Glutamatergic neuron (in vitro differentiated cells): Measurements from ENCODE around the gene GNLY. TPM values are rescaled to one million over a fixed set of nuclear protein-coding genes. Genes with fewer than 3 reads are reported as not detected.

Source experiments
- DNase-seq: peaks from one replicate; pipeline ENCODE4 v3.0.0; 2022
- H3K27ac Mint-ChIP-seq: one replicate; pipeline ENCODE4 v1.8.0; 2020; ENCODE audit warnings: mild to moderate bottlenecking, mixed read lengths, inconsistent platforms; ENCODE audit not compliant: unreplicated experiment
- H3K27me3 Mint-ChIP-seq: one replicate; pipeline ENCODE4 v1.8.0; 2020; ENCODE audit warnings: mild to moderate bottlenecking, moderate library complexity, mixed read lengths, inconsistent platforms; ENCODE audit not compliant: unreplicated experiment
- H3K36me3 Mint-ChIP-seq: one replicate; pipeline ENCODE4 v1.8.0; 2020; ENCODE audit warnings: mild to moderate bottlenecking, mixed read lengths, inconsistent platforms; ENCODE audit not compliant: unreplicated experiment
- H3K4me1 Mint-ChIP-seq: one replicate; pipeline ENCODE4 v1.8.0; 2020; ENCODE audit warnings: mild to moderate bottlenecking, low read depth, mixed read lengths, inconsistent platforms; ENCODE audit not compliant: unreplicated experiment
- H3K4me3 Mint-ChIP-seq: one replicate; pipeline ENCODE4 v1.8.0; 2020; ENCODE audit warnings: mild to moderate bottlenecking, mixed read lengths, inconsistent platforms; ENCODE audit not compliant: unreplicated experiment
- H3K9me3 Mint-ChIP-seq: one replicate; pipeline ENCODE4 v1.8.0; 2020; ENCODE audit warnings: mild to moderate bottlenecking, moderate library complexity, mixed read lengths, inconsistent platforms; ENCODE audit not compliant: unreplicated experiment
- total RNA-seq: library from RNA; stranded (reverse); fragmentation: NEBNext Ultra II Directional; extraction: Animal tissue kit (Norgen Biotek cat#: 25700); gene quantifications from one replicate; pipeline ENCODE4 v1.2.1, GENCODE V29; 2021; ENCODE audit not compliant: unreplicated experiment
- TF ChIP-seq, protein P1 (sequence below): fragments of 200-600 bp; sonication (generic); IDR thresholded peaks from one replicate; pipeline ENCODE4 v1.5.0; 2021; ENCODE audit not compliant: partially characterized antibody, unreplicated experiment

The GNLY gene
- total RNA-seq, 1 donor from 2014 or later: not detected

DNA sequence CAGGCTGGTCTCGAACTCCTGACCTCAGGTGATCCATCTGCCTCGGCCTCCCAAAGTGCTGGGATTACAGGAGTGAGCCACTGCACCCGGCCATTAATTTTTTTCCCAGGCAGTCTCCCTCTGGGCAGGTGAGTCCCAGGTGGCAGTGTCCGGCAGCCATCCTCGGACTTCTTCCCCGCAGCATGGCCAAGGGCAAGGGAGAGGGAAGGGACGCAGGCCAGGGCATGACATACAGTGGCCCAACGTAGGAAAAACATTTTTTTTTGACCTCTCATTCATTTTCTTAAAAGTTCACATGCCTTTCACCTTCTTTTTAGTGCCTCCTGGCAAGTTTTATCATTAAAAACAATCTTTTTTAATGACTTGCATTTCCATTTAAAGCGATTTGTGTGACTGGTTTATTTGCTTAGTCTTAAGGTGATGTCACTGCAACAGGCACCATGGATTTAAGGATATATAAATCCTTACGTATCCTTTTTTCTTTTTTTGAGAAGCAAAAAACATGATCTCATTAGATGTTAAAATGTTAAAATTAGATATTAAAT, 36.6 kb downstream of the GNLY start:
- Mint-ChIP-seq H3K27me3 (peaks cover 8% of the 10 kb centered on the region), H3K4me3 (no peak overlapping the region), H3K9me3 (no peaks in the 10 kb centered on the region), H3K4me1 (peaks cover 8% of the 10 kb centered on the region), H3K27ac (no peak overlapping the region), H3K36me3 (no peaks in the 10 kb centered on the region)
- no peak for DNase-seq
- TF ChIP-seq, protein P1, sequence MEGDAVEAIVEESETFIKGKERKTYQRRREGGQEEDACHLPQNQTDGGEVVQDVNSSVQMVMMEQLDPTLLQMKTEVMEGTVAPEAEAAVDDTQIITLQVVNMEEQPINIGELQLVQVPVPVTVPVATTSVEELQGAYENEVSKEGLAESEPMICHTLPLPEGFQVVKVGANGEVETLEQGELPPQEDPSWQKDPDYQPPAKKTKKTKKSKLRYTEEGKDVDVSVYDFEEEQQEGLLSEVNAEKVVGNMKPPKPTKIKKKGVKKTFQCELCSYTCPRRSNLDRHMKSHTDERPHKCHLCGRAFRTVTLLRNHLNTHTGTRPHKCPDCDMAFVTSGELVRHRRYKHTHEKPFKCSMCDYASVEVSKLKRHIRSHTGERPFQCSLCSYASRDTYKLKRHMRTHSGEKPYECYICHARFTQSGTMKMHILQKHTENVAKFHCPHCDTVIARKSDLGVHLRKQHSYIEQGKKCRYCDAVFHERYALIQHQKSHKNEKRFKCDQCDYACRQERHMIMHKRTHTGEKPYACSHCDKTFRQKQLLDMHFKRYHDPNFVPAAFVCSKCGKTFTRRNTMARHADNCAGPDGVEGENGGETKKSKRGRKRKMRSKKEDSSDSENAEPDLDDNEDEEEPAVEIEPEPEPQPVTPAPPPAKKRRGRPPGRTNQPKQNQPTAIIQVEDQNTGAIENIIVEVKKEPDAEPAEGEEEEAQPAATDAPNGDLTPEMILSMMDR: no peak

DNA sequence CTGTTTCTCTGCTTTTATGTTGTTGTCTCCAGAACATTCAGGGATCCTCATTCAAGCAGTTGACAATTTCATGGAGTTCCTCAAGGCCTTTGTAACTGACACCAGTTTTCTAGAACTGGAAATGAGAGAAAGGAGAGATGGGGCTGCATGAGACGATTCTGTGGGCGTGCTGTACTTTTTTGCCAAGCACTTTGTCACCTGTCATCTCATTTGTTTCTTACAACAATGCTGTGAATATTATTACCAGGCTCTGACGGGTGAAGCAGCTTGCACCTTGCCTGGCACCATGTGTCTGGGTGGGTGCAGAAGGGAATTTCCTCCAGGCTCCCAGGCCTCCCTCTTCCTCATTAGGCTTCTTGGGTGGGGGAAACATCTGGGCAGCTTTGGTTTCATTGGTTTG, 37.4 kb downstream of the GNLY start:
- no peak for DNase-seq
- no peak overlapping the region for H3K4me3 Mint-ChIP-seq
- H3K9me3 Mint-ChIP-seq: no peaks in the 10 kb centered on the region
- no peak overlapping the region for H3K27ac Mint-ChIP-seq
- peaks cover 8% of the 10 kb centered on the region for H3K4me1 Mint-ChIP-seq
- TF ChIP-seq, protein P1: no peak
- H3K27me3 Mint-ChIP-seq: peaks cover 8% of the 10 kb centered on the region
- H3K36me3 Mint-ChIP-seq: no peaks in the 10 kb centered on the region

DNA sequence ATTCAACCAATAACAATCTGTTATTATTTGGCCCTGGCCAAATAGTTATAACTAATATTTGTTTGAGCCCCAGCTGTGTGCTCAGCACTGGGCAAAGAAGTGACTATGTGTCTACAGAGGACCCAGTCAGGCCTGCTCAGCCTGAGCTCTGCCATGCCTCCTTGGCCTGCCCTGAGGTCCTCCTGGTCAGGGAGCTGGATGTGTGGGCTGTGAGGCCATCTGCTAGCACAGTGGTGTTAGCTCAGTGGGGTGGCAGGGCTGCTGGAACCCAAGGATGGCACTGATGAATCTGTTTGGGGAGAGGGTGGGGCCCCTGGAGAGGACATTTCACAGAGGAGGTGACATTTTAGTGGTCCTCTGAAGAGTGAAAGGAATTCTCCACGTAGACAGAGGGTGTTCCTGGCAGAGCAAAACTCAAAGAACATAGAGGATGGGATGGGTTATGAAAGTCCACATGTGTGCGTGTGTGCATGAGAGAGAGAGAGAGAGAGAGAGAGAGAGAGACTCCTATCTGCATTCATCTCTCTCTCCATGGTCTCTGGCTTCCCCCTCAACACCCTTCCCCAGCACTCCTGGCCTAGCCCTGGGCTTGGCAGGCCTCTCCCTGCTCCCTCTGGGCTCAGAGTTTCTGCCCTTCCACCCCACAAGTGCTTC, 38.4 kb downstream of the GNLY start:
- H3K36me3 Mint-ChIP-seq: no peaks in the 10 kb centered on the region
- TF ChIP-seq, protein P1: no peak
- DNase-seq: no peak
- H3K4me3 Mint-ChIP-seq: no peak overlapping the region
- peaks cover 8% of the 10 kb centered on the region for H3K27me3 Mint-ChIP-seq
- H3K4me1 Mint-ChIP-seq: peaks cover 8% of the 10 kb centered on the region
- no peak overlapping the region for H3K27ac Mint-ChIP-seq
- H3K9me3 Mint-ChIP-seq: no peaks in the 10 kb centered on the region

DNA sequence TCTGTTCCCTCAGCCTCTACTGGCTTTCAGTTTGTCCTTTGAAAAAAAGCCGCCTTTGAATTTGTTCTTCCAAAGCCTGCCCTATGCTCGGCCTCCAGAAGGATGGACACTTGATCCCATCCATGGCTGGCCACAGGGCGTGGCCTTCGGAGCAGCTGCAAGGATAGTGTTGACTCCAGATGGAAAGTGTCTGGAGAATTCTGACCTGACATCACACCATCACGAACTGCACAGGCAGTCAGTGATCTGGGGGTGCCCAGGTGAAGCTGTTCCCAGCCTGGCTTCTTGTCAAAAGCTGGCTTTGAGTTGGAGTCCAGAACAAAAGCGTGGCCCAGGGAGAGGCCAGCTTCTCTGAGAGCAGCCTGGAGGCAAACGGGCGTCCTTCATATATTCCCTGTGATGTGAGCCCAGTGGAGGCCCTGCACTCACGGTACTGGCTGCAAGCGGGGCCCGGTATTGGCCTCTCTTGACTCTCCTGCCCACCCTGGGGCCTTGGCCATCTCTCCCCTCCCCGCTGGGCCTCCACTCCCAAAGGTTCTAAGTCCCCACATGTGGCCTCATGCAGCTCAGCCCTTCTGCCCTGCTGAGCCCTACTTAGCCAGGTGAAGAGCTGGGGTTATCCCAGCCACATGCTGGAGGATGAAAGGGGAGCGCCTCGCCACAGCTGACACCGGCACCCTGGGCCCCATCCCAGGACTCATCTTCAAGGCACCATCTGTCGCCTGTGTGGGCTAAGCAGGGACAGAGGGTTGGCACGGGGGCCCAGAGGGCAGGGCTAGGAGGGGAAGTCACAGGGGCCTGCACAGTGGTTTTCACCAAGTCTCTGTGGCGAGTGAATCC, 39.2 kb downstream of the GNLY start:
- no peak for DNase-seq
- no peak overlapping the region for H3K4me3 Mint-ChIP-seq
- peaks cover 9% of the 10 kb centered on the region for H3K4me1 Mint-ChIP-seq
- no peak overlapping the region for H3K27ac Mint-ChIP-seq
- TF ChIP-seq, protein P1: no peak
- no peaks in the 10 kb centered on the region for H3K36me3 Mint-ChIP-seq
- peaks cover 8% of the 10 kb centered on the region for H3K27me3 Mint-ChIP-seq
- peaks cover 2% of the 10 kb centered on the region for H3K9me3 Mint-ChIP-seq

DNA sequence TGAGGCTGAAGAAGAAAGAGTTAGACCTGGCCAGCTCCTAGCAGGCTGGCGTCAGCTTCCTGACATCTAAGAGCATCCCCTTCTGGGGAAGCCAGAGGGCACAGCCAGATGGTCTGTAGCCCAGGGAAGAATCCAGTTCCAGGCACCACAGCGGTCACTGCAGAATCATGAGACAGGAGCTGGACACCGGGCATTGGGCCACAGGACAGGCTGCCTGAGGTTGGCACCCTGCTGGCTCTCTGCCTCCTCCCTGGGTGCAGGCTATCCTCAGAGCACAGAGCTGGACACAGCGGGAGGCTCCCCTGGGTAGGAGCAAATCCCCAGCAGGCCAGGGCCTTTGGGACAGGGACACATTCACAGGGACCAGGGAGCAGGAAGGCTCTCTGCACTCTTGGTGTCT, 39.9 kb downstream of the GNLY start:
- Mint-ChIP-seq H3K9me3 (peaks cover 4% of the 10 kb centered on the region), H3K4me1 (peaks cover 11% of the 10 kb centered on the region), H3K4me3 (peak overlapping the region; percentile 11), H3K36me3 (no peaks in the 10 kb centered on the region), H3K27ac (no peak overlapping the region), H3K27me3 (peaks cover 8% of the 10 kb centered on the region)
- DNase-seq: no peak
- TF ChIP-seq, protein P1: no peak
